Colon (tissue), 2 donors: ENCODE data around the gene SH3YL1.

ENCODE experiments used
- FAIRE-seq: peaks from 2 replicates; lab custom pipeline; 2012; peaks lifted over from hg19 to GRCh38; lab: Jason Lieb, UNC
- donor health status: control.
- donor health status: control.

Gene SH3YL1

DNA sequence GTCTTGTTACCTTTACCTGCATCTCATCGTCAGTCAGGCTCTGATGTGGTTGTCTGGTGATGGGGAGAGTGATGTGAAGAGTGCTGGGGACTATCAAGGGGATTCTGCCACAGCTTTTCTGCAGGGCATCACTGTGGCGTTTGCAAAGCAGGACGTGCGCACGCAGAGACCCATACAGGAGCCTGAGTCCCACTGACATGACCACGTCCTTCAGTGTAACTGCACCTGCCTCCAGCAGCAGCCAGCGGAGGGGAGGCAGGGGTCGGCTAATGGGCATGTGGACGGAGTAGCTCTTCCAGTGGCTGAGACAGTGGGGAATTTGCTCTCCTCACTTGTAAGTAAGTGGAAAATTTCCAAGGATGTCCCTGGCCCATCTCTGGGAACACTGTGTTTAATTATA lies 17.5 kb upstream of the SH3YL1 start:
- no peak for FAIRE-seq

DNA sequence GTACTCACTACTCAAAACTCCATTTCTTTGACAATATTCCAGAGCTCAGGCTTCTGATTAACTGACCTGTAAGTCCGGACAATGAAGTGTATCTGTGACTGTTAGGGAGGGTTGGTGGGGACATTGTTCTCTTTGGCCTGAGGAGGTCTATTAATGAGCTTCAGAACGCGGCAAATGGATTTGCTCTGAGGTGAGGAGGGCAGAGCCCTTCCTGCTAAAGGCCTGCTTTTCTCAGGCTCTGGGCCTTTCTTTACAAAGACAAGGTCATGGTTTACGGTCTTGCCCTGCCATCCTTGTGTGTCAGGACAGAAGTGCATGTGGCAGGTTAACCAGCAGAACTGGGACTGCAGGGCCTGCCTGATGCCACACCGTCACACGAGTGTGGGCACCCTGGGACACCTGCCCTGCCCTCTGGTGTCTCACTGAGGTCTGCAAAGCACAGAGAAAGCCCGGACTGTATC lies 16.8 kb upstream of the SH3YL1 start:
- FAIRE-seq = no peak

GRCh38 chr2:279956-280649 lies 16.3 kb upstream of the SH3YL1 start:
- no peak for FAIRE-seq

GRCh38 chr2:279366-279765 lies 15.5 kb upstream of the SH3YL1 start:
- FAIRE-seq = no peak

GRCh38 chr2:278927-279320 lies 15.1 kb upstream of the SH3YL1 start:
- FAIRE-seq = no peak

DNA sequence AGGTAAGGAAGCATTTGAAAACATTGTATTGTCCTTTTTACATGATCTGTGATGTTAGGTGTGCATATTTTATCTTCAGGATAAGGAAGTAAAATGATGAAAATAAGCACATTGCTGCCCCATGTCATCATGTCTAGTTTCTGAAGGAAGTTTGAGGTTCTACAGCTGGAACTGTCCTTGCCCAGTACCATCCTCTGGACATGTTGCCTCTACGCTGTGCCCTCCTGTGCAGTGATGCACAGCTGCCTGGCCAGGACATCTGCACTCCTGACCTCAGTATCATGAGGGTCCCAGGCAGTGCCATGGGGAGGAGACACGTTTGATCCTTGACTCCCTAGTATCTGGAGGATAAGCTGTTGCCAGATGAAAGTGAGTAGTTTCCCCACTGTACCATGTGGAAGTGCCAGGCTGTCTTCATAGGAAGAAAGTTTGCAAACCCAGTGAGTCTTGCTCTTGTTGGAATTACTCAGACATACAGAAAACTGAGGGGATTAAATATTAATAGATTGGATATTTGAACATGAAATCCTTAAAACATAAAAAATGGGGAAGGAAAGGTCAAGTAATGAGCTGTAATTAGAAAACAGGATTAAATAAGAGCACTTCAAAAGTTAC lies 14.6 kb upstream of the SH3YL1 start:
- FAIRE-seq = no peak

DNA sequence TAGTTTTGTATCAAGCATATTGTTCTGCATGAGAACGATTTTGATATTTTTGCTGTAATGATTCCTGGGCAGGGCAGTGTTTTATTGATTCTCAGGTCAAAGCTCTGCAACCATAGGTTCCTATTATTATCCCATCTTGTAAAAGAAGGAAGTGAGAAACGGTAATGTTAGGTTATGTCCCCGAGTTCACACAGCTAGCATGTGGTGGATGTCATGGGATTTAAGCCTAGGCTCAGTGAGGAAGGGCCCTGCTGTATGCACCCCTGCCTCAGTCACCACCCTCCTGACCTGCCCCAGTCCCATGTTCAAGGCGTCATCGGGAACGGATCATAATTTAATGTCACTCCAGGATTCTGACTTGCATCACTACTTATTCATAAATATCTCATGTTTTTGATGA lies 11.6 kb upstream of the SH3YL1 start:
- no peak for FAIRE-seq

- no peak for FAIRE-seq
Measured at GRCh38 chr2:274503-274902, 10.7 kb upstream of the SH3YL1 start.

DNA sequence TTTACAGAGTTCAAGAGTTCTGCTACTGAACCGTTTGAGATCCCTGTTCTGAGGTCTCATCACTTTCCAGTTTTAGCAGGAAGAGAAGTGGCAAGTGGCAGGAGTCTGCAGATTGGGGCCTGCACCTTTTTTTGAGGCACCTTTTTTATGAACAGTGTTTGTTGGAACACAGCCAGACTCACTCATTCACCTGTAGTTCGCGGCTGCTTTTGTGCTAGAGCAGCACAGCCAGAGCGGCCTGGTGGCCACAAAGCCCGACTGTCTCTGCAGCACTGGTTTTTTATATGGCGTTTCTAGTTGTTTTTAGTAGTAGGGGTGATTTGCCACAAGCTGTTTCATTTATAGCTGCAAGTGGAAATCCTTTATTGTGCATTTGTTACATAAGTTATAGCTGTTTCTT lies 9.5 kb upstream of the SH3YL1 start:
- FAIRE-seq = no peak

- FAIRE-seq = no peak
Measured at GRCh38 chr2:271917-272316, 8.1 kb upstream of the SH3YL1 start.

DNA sequence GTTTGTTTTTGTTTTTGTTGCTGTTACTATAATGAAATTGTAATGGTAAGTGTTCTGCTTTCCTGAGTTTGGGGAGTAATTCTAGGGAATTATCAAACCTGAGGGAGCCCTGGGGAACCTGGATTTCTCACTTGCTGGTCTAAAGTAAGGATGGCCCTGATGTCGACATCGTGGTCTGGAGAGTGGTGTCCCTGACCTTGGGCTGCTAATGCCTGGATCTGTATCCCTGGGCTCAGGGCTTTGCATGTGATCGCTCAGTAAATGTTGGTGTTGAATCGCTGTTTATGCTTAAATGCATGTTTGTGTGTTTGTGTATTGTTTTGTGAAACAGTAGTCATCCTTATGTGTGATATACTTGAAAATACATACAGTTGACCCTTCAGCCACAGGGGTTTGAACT lies 7.0 kb upstream of the SH3YL1 start:
- FAIRE-seq = no peak

GRCh38 chr2:269356-270030 lies 5.7 kb upstream of the SH3YL1 start:
- FAIRE-seq = no peak

- FAIRE-seq = no peak
Measured at GRCh38 chr2:268323-268722, 4.5 kb upstream of the SH3YL1 start.

- FAIRE-seq = no peak
Measured at GRCh38 chr2:264493-265468, 949 bp upstream of the SH3YL1 start, which contains the start of gene ACP1. Gene ACP1, plus strand, starts transcription at chr2:264947. Its CDS starts 18 bp downstream, at chr2:264965.

GRCh38 chr2:263022-263738 lies 652 bp downstream of the SH3YL1 start:
- no peak for FAIRE-seq

DNA sequence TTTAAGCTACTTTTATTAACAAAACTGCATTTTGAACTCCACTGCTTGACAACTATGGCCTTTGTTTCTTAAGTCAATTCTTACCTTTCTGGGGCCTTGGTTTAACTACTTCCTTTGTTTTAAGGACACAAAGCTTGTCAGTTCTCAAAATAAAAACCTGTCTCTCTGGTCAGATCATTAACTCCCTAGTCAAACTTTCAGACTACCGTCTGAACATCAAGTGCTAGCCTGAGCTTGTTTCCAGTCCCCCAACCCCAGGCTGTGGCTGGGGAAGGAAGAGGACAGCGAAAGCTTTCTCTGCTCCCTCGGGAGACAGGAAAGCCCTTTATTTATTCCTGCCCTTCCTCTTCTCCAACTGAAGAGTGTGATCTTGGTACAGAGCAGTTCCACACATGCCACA lies 1.7 kb downstream of the SH3YL1 start:
- no peak for FAIRE-seq

DNA sequence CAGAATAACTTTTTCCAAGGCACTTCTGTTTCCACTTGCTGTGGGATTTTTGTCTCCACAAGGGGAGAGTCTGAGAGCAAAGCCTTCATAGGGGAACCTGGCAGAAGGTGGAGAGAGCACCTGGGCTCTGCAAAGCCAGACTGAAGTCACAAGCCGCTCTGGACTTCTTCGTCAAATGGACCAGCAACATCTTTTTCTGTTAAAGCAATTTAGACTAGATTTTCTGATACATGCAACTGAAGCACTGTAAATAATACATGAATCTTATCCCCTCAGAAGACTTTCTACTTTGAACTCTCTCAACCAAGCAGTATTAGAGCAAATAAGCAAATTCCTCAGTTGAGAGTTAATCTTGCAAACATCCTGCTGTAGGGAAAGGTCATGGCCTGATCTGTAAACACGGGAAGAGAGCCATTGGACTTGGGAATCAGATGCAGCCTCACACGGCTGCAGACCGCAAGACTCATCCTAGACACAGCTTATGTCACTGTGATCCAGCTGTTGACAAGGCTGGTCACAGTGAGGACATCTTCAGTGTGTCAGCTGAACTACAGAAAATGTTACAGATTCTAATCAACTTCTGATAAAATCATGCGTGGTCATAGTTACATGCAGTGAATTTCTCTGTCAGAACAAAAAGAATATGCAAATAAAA lies 3.2 kb downstream of the SH3YL1 start:
- no peak for FAIRE-seq

DNA sequence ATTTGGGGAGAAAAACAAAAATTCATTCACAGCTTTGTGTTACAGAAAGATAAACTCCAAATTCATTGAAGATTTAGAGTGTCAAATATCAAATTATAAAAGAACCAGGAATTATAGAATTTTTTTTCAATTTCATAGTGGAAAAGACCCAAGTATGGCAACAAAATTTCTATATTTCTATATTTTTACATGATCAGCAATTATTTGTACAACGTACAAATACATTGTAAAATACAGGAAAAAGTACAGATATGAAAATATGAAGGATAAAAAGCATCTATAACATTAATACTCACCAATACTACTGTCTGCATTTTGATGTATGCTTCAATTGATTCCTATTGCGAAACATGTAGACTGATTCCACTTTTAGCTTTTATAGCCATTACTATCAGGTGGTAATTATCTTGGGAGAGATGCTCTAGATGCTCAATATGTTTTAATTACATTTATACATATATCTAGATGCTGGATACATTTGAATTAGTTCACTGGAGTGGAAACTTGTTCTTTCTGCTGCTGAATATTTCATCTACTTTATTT lies 4.0 kb downstream of the SH3YL1 start:
- FAIRE-seq = no peak

DNA sequence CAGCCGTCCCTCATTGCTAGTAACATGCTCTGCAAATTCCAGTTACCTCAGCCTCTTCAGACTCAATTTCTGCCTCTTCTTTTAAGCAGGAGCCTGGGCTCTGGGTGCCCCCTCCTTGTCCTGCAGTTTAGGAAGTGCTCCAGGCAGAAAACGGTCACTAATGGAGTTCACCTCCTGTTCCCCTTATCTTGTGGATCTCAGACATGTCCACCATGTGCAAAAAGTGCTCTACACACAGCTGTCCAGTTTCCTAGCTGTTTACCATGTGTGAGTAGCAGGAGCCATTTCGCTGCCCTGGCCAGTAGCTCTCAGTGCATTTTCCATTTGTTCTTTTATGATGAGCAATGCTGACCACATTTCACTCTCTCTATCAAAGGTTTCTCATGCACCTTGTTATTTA lies 4.9 kb downstream of the SH3YL1 start:
- no peak for FAIRE-seq

DNA sequence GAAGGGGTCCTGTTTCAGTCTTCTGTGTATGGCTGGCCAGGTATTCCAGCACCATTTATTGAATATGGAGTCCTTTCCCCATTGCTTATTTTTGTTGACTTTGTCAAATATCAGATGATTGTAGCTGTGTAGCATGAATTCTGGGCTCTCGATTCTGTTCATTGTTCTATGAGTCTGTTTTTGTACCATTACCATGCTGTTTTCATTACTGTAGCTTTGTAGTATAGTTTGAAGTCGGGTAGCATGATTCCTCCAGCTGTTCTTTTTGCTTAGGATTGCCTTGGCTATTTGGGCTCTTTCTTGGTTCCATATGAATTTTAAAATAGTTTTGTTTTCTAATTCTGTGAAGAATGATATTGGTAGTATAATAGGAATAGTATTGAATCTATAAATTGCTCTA lies 6.0 kb downstream of the SH3YL1 start:
- no peak for FAIRE-seq

GRCh38 chr2:257429-257828 lies 6.4 kb downstream of the SH3YL1 start:
- no peak for FAIRE-seq
